GM12892 (cell line): ENCODE data around the gene ATXN2.

Source experiments
- POLR2A ChIP-seq: IDR thresholded peaks from 2 replicates; pipeline ENCODE4 v1.6.1; 2011; ENCODE audit warnings: low read depth, low read length, control low read depth
- TAF1 ChIP-seq: IDR thresholded peaks from 2 replicates; pipeline ENCODE4 v1.6.1; 2011; ENCODE audit warnings: low read depth, mild to moderate bottlenecking, control low read depth, low read length, borderline replicate concordance

DNA sequence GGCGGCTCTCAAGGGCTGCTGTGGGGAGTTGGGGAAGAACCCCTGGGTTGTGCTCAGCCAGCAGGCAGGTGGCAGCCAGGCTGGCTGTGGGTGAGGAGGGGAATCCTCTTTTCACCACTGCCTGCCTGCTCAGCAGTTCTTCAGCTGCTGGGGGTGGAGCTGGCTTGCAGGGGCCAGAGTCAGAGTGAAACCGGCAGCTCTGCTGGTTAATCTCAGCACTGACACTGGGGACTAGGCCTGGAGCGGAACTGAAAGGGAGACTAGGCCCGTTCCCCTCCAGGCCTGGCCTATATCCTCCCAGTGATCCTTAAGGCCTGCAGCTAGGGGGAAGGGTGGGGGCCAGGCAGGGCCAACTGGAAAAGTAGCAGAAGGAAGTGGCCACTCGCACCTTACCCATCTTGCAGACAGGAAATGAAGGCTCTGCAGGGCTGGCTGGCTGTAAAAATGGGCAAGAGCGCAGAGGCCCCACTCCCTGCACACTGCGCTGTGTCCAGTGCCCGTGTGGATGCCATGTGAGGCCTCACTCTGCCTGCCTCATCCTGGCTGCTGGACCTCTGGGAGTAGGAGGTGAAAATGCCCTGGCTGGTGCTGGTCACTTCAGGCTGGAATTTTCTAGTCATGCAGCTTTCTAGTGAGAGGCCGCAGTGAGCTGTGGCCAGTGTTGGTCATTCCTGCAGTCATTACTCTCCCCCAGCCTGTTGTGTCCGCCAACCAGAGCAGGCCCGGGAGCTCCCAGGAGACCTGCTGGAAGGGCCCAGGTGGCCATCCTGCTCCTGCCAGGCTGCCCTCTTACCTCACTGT is 154.0 kb downstream of the ATXN2 start:
- TF ChIP-seq POLR2A (0 out of 2 replicates have a peak, but pooled peaks have one; percentile 20), TAF1 (no peak)
